ENCODE results near the gene NOL3.

Gene NOL3

DNA sequence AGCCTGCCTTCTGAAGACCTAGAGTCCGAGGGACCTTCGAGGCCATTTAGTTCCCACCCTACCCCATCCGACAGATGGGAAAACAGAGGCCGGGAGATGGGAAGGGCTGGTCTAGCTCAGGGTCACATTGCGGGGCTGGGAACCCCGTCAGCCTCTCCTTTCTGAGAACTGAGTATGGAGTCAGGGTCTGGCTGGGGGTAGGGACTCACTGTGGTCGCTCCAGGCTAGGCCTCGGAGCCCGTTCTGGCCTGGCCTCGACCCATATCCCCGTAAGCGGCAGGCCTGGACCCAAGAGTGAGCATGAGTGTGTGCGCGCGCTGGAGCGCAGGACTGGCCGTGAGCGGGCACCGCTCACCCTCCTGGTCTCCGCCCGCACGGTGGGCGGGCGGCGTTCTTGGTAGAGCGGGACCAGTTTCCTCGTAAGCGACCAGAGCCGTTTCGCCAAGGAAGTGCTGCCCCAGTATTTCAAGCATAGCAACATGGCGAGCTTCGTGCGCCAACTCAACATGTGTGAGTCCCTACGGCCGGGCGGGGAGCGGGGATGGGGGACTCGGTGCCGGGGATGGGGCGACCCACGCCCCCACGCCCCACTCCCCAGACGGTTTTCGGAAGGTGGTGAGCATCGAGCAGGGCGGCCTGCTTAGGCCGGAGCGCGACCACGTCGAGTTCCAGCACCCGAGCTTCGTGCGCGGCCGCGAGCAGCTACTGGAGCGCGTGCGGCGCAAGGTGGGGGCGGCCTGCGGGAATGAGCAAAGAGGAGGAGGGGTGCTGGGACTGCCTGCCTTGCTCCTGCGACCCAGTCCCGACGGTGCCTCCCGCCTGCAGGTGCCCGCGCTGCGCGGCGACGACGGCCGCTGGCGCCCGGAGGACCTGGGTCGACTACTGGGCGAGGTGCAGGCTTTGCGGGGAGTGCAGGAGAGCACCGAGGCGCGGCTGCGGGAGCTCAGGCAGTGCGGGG is 4.9 kb upstream of the NOL3 start:
- H3K4me3 ChIP-seq (ENCODE audit: control insufficient read depth, low read depth, low read length) = no peak overlapping the region
- TF ChIP-seq, protein P1, sequence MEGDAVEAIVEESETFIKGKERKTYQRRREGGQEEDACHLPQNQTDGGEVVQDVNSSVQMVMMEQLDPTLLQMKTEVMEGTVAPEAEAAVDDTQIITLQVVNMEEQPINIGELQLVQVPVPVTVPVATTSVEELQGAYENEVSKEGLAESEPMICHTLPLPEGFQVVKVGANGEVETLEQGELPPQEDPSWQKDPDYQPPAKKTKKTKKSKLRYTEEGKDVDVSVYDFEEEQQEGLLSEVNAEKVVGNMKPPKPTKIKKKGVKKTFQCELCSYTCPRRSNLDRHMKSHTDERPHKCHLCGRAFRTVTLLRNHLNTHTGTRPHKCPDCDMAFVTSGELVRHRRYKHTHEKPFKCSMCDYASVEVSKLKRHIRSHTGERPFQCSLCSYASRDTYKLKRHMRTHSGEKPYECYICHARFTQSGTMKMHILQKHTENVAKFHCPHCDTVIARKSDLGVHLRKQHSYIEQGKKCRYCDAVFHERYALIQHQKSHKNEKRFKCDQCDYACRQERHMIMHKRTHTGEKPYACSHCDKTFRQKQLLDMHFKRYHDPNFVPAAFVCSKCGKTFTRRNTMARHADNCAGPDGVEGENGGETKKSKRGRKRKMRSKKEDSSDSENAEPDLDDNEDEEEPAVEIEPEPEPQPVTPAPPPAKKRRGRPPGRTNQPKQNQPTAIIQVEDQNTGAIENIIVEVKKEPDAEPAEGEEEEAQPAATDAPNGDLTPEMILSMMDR (conservative IDR thresholded peaks at IDR 0.05; ENCODE audit: control insufficient read depth, insufficient read depth, low read depth, low read length) = no peak
- no peak for DNase-seq (ENCODE audit: low read depth)

DNA sequence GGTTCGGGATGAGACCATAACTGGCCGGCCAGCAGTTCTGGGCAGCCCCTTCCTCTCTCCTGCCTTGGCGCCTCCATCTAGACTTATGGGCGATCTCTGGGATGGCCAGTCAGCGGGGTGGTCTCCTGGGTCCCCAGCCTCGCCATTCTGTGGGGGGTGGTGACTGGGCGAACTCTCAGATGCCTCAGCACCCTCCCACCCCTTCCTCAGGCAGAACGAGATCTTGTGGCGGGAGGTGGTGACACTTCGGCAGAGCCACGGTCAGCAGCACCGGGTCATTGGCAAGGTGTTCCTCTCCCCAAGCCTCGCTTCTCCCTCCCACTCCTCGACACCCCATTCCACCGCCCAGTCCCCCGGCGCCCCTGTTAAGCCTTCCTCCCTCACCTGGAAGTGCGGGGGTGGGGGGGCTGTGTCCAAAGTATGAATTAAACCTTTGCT is 4.2 kb upstream of the NOL3 start:
- no peak for DNase-seq (ENCODE audit: low read depth)
- TF ChIP-seq, protein P1 (conservative IDR thresholded peaks at IDR 0.05; ENCODE audit: control insufficient read depth, insufficient read depth, low read depth, low read length) = no peak
- no peak overlapping the region for H3K4me3 ChIP-seq (ENCODE audit: control insufficient read depth, low read depth, low read length)

DNA sequence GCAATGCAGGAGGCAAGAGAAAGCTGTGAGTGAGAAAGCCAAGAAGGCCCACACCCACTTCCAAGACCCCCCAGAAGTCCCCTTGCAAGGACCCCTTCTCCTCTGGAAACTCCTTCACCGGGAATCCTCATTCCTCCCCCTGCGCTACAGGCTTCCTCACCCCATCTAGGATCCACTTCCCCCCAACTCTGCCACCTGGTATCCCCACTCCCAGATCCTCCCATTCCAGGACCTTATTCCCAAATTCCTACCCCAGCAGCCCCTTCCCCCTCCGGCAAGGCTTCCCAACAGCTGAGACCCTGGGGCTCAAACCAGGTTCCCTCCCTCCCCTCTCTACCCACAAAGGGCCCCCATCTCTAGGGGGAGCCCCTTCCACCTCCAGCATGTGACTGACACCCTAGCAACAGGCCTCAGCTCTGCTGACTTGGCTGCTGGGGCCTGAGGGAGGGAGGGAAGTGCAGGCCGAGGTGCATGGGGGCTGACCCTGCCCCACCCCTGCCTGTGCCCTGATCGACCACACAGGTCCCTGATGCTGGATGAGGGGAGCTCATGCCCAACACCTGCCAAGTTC is 3.7 kb upstream of the NOL3 start:
- H3K4me3 ChIP-seq (ENCODE audit: control insufficient read depth, low read depth, low read length) = no peak overlapping the region
- DNase-seq (ENCODE audit: low read depth) = no peak
- TF ChIP-seq, protein P1 (conservative IDR thresholded peaks at IDR 0.05; ENCODE audit: control insufficient read depth, insufficient read depth, low read depth, low read length) = no peak

- TF ChIP-seq, protein P1 (conservative IDR thresholded peaks at IDR 0.05; ENCODE audit: control insufficient read depth, insufficient read depth, low read depth, low read length) = no peak
- H3K4me3 ChIP-seq (ENCODE audit: control insufficient read depth, low read depth, low read length) = no peak overlapping the region
- no peak for DNase-seq (ENCODE audit: low read depth)
These were observed 2.8 kb upstream of the NOL3 start for GRCh38 chr16:67167588-67167987.

DNA sequence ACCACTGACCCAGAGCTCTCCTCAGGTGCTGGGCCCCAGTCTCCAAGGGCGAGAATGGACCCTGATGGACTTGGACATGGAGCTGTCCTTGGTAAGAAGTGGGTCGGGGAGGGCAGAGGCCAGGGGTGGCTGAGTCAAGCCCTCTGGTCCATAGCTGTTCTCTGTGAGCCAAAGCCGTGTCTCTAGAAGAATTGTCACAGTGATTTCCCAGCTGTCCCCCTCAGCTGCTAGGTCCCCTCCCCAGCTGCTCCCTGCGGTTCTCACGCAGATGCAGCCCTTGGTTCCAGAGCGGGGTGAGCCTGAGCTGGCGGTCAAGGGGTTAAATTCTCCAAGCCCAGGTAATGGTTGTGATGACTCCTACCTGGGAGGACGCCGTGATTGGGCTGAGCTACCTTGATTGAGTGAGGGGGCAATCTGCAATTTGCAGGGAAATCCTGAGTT is 1.3 kb upstream of the NOL3 start:
- DNase-seq (ENCODE audit: low read depth) = no peak
- no peak overlapping the region for H3K4me3 ChIP-seq (ENCODE audit: control insufficient read depth, low read depth, low read length)
- TF ChIP-seq, protein P1 (conservative IDR thresholded peaks at IDR 0.05; ENCODE audit: control insufficient read depth, insufficient read depth, low read depth, low read length) = no peak

- DNase-seq (ENCODE audit: low read depth) = no peak
- TF ChIP-seq, protein P1 (conservative IDR thresholded peaks at IDR 0.05; ENCODE audit: control insufficient read depth, insufficient read depth, low read depth, low read length) = peak; percentile 60
- H3K4me3 ChIP-seq (ENCODE audit: control insufficient read depth, low read depth, low read length) = peak overlapping the region; percentile 48
These were observed 633 bp upstream of the NOL3 start for GRCh38 chr16:67169642-67170167.
